ENCODE data around the gene YPEL3. TPM values are rescaled to one million over a fixed set of nuclear protein-coding genes. Genes with fewer than 3 reads are reported as not detected.

The YPEL3 gene
- total RNA-seq, 2 donors from 2014 or later, result 28.3 to 84.8 TPM

DNA sequence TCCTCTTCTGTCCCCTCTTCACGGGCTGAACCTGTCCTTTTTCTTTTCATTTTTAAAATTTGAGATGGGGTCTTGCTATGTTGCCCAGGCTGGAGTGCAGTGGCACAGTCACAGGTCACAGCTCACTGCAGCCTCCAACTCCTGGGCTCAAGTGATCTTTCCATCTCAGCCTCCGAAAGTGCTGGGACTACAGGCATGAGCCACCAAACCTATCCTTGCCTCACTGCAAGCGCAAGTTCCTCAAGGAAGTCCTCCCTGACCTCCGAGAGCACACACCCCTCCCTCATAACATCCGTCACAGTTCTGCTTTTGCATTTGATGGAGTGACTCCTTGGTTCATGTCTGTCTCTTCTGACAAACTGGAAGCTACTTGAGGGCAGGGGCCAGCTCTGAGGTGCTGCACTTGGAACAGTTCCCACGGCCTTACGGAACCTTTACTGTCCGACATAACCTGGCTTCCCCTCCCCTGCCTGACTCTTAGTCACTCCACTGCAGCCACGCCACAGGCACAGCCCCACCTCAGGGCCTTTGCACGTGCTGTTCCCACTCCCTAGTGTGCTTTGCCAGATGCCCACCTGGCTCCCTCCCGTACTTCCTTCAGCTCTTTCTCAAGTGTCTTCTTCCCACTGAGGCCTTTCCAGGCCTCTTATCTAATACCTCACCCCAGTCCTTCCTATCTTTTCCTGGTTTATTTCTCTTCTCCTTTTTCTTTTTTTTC is 8.7 kb downstream of the YPEL3 start:
- Histone ChIP-seq H3K27ac (peak overlapping the region in 1 of 4 donors; percentile 14), H3K4me1 (peaks cover 15% of the 10 kb centered on the region), H3K4me3 (no peak overlapping the region), H3K9me3 (no peaks in the 10 kb centered on the region), H3K27me3 (no peaks in the 10 kb centered on the region), H3K36me3 (replicated peaks in 1 of 2; ENCODE audit: insufficient read depth in 1 of 2, low read depth in 2 of 2) (peaks cover 0 to 21% of the 10 kb centered on the region in 2 donors)
- TF ChIP-seq CTCF (IDR thresholded peaks at IDR 0.05) (no peak), POLR2A (IDR thresholded peaks at IDR 0.05) (no peak)
- intact Hi-C loops (cut with DNase I), result no loop called here
- ATAC-seq (no peak), DNase-seq (peak in 1 of 4 donors; percentile 42)
- 77 to 86% methylated on average over 11 of the region's 11 CpGs for WGBS, 2 donors

DNA sequence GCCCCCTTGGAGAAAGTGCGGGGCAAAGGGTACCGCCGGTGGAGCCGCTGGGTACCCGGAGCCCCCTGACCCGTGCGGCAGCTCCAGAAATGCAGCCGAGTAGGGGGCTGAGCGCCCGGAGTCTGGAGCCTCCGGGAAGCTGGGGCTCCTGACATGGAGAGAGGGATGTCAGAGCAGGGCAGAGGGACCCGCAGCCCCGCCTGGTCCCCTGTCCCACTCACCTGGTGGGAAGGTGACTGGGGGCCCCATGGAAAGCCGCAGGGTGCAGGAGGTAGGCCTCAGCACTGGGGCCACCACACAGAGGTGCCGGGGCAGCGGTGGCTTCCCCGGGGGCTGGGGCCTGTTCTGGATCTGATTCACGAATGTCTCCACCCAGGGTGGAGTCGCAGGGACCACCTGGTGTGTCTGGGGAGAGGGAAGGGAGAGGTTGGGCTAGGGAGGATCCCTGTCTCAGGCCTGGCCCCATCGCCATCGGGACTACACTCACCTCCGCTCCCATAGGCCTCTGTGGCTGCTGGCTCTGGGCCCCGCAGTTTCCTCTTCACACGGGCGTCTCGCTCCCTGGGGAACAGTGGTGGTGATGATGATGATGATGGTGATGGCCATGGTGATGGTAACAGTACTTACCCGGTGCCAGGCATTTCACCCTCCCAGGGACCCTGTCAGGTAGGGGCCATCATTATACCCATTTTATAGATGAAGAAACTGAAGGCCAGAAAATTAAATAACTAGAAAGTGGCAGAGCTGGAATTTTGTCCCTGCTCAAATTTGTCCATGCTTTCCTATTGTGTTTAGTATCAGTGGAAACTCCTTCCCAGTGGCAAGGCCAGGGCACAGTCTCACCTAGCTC is 9.5 kb downstream of the YPEL3 start:
- TF ChIP-seq POLR2A (IDR thresholded peaks at IDR 0.05) (no peak), CTCF (IDR thresholded peaks at IDR 0.05) (no peak)
- Histone ChIP-seq H3K27me3 (no peaks in the 10 kb centered on the region), H3K9me3 (no peaks in the 10 kb centered on the region), H3K4me3 (no peak overlapping the region), H3K36me3 (replicated peaks in 1 of 2; ENCODE audit: insufficient read depth in 1 of 2, low read depth in 2 of 2) (peaks cover 0 to 24% of the 10 kb centered on the region in 2 donors), H3K4me1 (peaks cover 9% of the 10 kb centered on the region), H3K27ac (no peak overlapping the region)
- ATAC-seq, result no peak
- intact Hi-C loops (cut with DNase I), result no loop called here
- 88 to 92% methylated on average over 17 to 23 of the region's 27 CpGs for WGBS, 2 donors
- DNase-seq, result no peak

GRCh38 chr16:30085820-30086219 is 10.2 kb downstream of the YPEL3 start:
- Histone ChIP-seq H3K27ac (peak overlapping the region in 1 of 4 donors; percentile 12), H3K27me3 (no peaks in the 10 kb centered on the region), H3K9me3 (no peaks in the 10 kb centered on the region), H3K4me3 (no peak overlapping the region), H3K4me1 (peaks cover 6% of the 10 kb centered on the region), H3K36me3 (replicated peaks in 1 of 2; ENCODE audit: insufficient read depth in 1 of 2, low read depth in 2 of 2) (peaks cover 0 to 26% of the 10 kb centered on the region in 2 donors)
- intact Hi-C loops (cut with DNase I), result no loop called here
- 65 to 82% methylated on average over 3 to 6 of the region's 6 CpGs for WGBS, 2 donors
- ATAC-seq, result no peak
- no peak for TF ChIP-seq POLR2A (IDR thresholded peaks at IDR 0.05)
- TF ChIP-seq CTCF (IDR thresholded peaks at IDR 0.05), result no peak
- DNase-seq, result no peak

DNA sequence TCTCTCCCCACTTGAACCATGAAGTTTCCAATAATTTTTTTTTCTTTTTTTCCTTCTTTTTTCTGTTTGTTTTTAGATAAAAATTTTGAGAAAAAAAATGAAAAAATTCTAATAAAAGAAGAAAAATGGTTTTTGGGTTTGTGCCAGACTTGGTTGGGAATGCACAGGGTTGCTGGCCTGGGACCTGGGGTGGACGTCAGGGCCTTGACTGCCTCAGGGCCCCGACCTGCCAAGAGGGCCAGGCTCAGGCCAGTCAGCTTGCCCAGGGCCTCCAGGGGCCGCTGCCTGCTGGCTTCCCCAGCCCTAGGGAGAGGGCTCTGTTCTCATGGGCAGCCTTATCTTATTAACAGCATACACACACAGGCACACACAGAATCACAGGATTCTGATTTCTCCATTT is 10.8 kb downstream of the YPEL3 start:
- intact Hi-C loops (cut with DNase I), result no loop called here
- peak overlapping the region in 1 of 4 donors; percentile 12 for H3K27ac ChIP-seq
- WGBS, 2 donors, result 63 to 85% methylated on average over 3 of the region's 3 CpGs
- DNase-seq (no peak), ATAC-seq (no peak)
- no peaks in the 10 kb centered on the region for H3K27me3 ChIP-seq
- no peak overlapping the region for H3K4me3 ChIP-seq
- TF ChIP-seq CTCF (IDR thresholded peaks at IDR 0.05) (no peak), POLR2A (IDR thresholded peaks at IDR 0.05) (no peak)
- H3K36me3 ChIP-seq (replicated peaks in 1 of 2; ENCODE audit: insufficient read depth in 1 of 2, low read depth in 2 of 2), result peaks cover 0 to 26% of the 10 kb centered on the region in 2 donors
- peaks cover 8% of the 10 kb centered on the region for H3K4me1 ChIP-seq
- no peaks in the 10 kb centered on the region for H3K9me3 ChIP-seq

Data from body of pancreas (tissue), 4 donors.